SK-N-SH (cell line): Measurements from ENCODE around the gene OR9A4. TPM values are rescaled to one million over a fixed set of nuclear protein-coding genes. Genes with fewer than 3 reads are reported as not detected.

ENCODE experiments used
- CTCF ChIA-PET: fragments of 300-600, 350-600 bp; formaldehyde crosslinking; extraction: SDS; loops from one replicate; lab custom pipeline; 2021; lab: Yijun Ruan, JAX
- POLR2A ChIA-PET: fragments of 350-600 bp; sonication (Branson Sonifier 250); formaldehyde crosslinking; extraction: SDS; loops from one replicate; lab custom pipeline; 2020; ENCODE audit warnings: antibody characterized with exemption, inconsistent platforms; lab: Yijun Ruan, JAX
- DNase-seq: peaks from one replicate; pipeline ENCODE4 v3.0.0; 2012
- H2AFZ ChIP-seq: fragments of 200-600 bp; sonication (generic); 2 replicates; pipeline ENCODE4 v1.8.1; 2016; ENCODE audit warnings: antibody characterized with exemption, mild to moderate bottlenecking, low read depth
- H3F3A ChIP-seq: fragments of 200-600 bp; sonication (generic); replicated peaks from 2 replicates; pipeline ENCODE3; 2016; ENCODE audit warnings: antibody characterized with exemption, mild to moderate bottlenecking; ENCODE audit not compliant: insufficient read depth
- H3K27ac ChIP-seq, 2 experiments: fragments of 200-500 bp in 1 of 2; fragments of 200-600 bp in 1 of 2; sonication (Bioruptor generic) in 1 of 2; sonication (generic), shearing (Covaris generic) in 1 of 2; 2 replicates each; pipeline versions ENCODE4 v1.5.1 to v1.6.1; 2014 to 2016; ENCODE audit warnings: low read depth in 2 of 2, inconsistent platforms in 1 of 2, low read length in 1 of 2, mild to moderate bottlenecking in 1 of 2, mixed read lengths in 1 of 2
- H3K27me3 ChIP-seq: fragments of 200-600 bp; sonication (generic), shearing (Covaris generic); 2 replicates; pipeline ENCODE4 v1.6.1; 2016; ENCODE audit warnings: mixed run types; ENCODE audit not compliant: insufficient read depth
- H3K36me3 ChIP-seq, 2 experiments: fragments of 200-500 bp in 1 of 2; fragments of 200-600 bp in 1 of 2; sonication (Bioruptor generic) in 1 of 2; sonication (generic) in 1 of 2; replicated peaks in 1 of 2; 2 replicates each; pipeline versions ENCODE3 to v1.5.1; 2014 to 2016; ENCODE audit warnings: low read length in 1 of 2, mild to moderate bottlenecking in 1 of 2; ENCODE audit not compliant: insufficient read depth in 2 of 2, control insufficient read depth in 1 of 2
- H3K4me1 ChIP-seq, 2 experiments: fragments of 200-500 bp in 1 of 2; fragments of 200-600 bp in 1 of 2; sonication (Bioruptor generic) in 1 of 2; sonication (generic), shearing (Covaris generic) in 1 of 2; 2 replicates each; pipeline versions ENCODE4 v1.5.1 to v1.6.1; 2014 to 2016; ENCODE audit warnings: low read depth in 1 of 2, low read length in 1 of 2, mixed run types in 1 of 2; ENCODE audit not compliant: insufficient read depth in 2 of 2, control insufficient read depth in 1 of 2
- H3K4me2 ChIP-seq: fragments of 200-600 bp; sonication (generic), shearing (Covaris generic); 2 replicates; pipeline ENCODE4 v1.6.1; 2017; ENCODE audit warnings: mixed run types
- H3K4me3 ChIP-seq, 2 experiments: fragments of 200-500 bp in 1 of 2; fragments of 200-600 bp in 1 of 2; sonication (Bioruptor generic) in 1 of 2; sonication (generic), shearing (Covaris generic) in 1 of 2; 2 replicates each; pipeline versions ENCODE4 v1.5.1 to v1.8.1; 2014 to 2016; ENCODE audit warnings: low read depth in 2 of 2, inconsistent platforms in 1 of 2, low read length in 1 of 2, mild to moderate bottlenecking in 1 of 2, mixed read lengths in 1 of 2, moderate library complexity in 1 of 2
- H3K79me2 ChIP-seq: fragments of 200-600 bp; sonication (generic); 2 replicates; pipeline ENCODE4 v1.8.1; 2017; ENCODE audit warnings: mild to moderate bottlenecking; ENCODE audit not compliant: insufficient read depth
- H3K9ac ChIP-seq: fragments of 200-600 bp; sonication (generic); 2 replicates; pipeline ENCODE4 v1.6.1; 2017; ENCODE audit warnings: mixed run types
- H3K9me2 ChIP-seq: fragments of 200-600 bp; sonication (generic); 2 replicates; pipeline ENCODE4 v1.6.1; 2017; ENCODE audit warnings: mixed run types
- H3K9me3 ChIP-seq: fragments of 200-600 bp; sonication (generic); 2 replicates; pipeline ENCODE4 v1.6.1; 2017; ENCODE audit warnings: mixed run types, mild to moderate bottlenecking, moderate library complexity
- H4K20me1 ChIP-seq: fragments of 200-600 bp; sonication (generic); 2 replicates; pipeline ENCODE4 v1.6.1; 2017; ENCODE audit warnings: mild to moderate bottlenecking, mixed run types; ENCODE audit not compliant: insufficient read depth
- CHD2 ChIP-seq: fragments of 150-350 bp; IDR thresholded peaks from 2 replicates; pipeline ENCODE4 v1.6.1; 2018; ENCODE audit warnings: low read length; ENCODE audit not compliant: partially characterized antibody
- CTCF ChIP-seq: fragments of 200-600 bp; sonication (generic); IDR thresholded peaks from 2 replicates; pipeline ENCODE4 v1.6.1; 2017; ENCODE audit warnings: antibody characterized with exemption, mild to moderate bottlenecking, moderate library complexity
- ELF1 ChIP-seq: IDR thresholded peaks from 2 replicates; pipeline ENCODE4 v1.4.0; 2012
- EP300 ChIP-seq, 2 experiments: IDR thresholded peaks; 2 replicates each; pipeline versions ENCODE4 v1.4.0 to v1.6.1; 2012; ENCODE audit warnings: borderline replicate concordance in 1 of 2, low read depth in 1 of 2, low read length in 1 of 2
- EZH2phosphoT487 ChIP-seq: fragments of 200-600 bp; sonication (generic); IDR thresholded peaks from 2 replicates; pipeline ENCODE4 v1.6.1; 2017; ENCODE audit warnings: low read depth, mixed run types, mild to moderate bottlenecking, antibody characterized with exemption, moderate library complexity, borderline replicate concordance
- FOSL2 ChIP-seq: IDR thresholded peaks from 2 replicates; pipeline ENCODE4 v1.4.0; 2012; ENCODE audit warnings: low read depth, mild to moderate bottlenecking, moderate library complexity, borderline replicate concordance
- FOXM1 ChIP-seq: IDR thresholded peaks from 2 replicates; pipeline ENCODE4 v1.4.0; 2012; ENCODE audit warnings: low read depth, mild to moderate bottlenecking
- GABPA ChIP-seq: IDR thresholded peaks from 2 replicates; pipeline ENCODE4 v1.4.0; 2012; ENCODE audit warnings: low read depth, mild to moderate bottlenecking
- GATA2 ChIP-seq: sonication (generic); formaldehyde crosslinking; IDR thresholded peaks from 2 replicates; pipeline ENCODE4 v1.5.0; 2020; ENCODE audit warnings: mild to moderate bottlenecking, missing genetic modification reagents
- IRF3 ChIP-seq: fragments of 150-350 bp; IDR thresholded peaks from 2 replicates; pipeline ENCODE4 v1.6.1; 2016; ENCODE audit warnings: mild to moderate bottlenecking, low read depth, low read length
- JUND ChIP-seq: IDR thresholded peaks from 2 replicates; pipeline ENCODE4 v1.4.0; 2012
- MXI1 ChIP-seq: IDR thresholded peaks from 2 replicates; pipeline ENCODE4 v1.6.1; 2012; ENCODE audit warnings: mild to moderate bottlenecking, low read depth, low read length, improper control_type of control experiment
- NFIC ChIP-seq: IDR thresholded peaks from 2 replicates; pipeline ENCODE4 v1.4.0; 2012; ENCODE audit warnings: borderline replicate concordance
- RCOR1 ChIP-seq: fragments of 150-350 bp; IDR thresholded peaks from 2 replicates; pipeline ENCODE4 v1.6.1; 2017; ENCODE audit warnings: antibody characterized with exemption, low read length
- RFX5 ChIP-seq: IDR thresholded peaks from 2 replicates; pipeline ENCODE4 v1.6.1; 2012; ENCODE audit warnings: mild to moderate bottlenecking, improper control_type of control experiment, low read length
- RXRA ChIP-seq: IDR thresholded peaks from 2 replicates; pipeline ENCODE4 v1.4.0; 2012; ENCODE audit warnings: low read depth, mild to moderate bottlenecking, borderline replicate concordance
- SMC3 ChIP-seq: IDR thresholded peaks from 2 replicates; pipeline ENCODE4 v1.6.1; 2012; ENCODE audit warnings: low read depth, low read length, improper control_type of control experiment
- TCF12 ChIP-seq: IDR thresholded peaks from 2 replicates; pipeline ENCODE4 v1.4.0; 2012
- USF1 ChIP-seq: IDR thresholded peaks from 2 replicates; pipeline ENCODE4 v1.4.0; 2012; ENCODE audit warnings: low read depth, borderline replicate concordance
- YY1 ChIP-seq: IDR thresholded peaks from 2 replicates; pipeline ENCODE4 v1.4.0; 2012; ENCODE audit warnings: low read depth, mild to moderate bottlenecking
- ZBTB33 ChIP-seq: IDR thresholded peaks from 2 replicates; pipeline ENCODE4 v1.4.0; 2012; ENCODE audit warnings: low read depth, borderline replicate concordance
- WGBS: methylation state at CpG from one replicate; pipeline ENCODE4 v1.1.6; 2017; ENCODE audit warnings: low lambda C conversion rate; 5-methylcytosine and 5-hydroxymethylcytosine counted together
- polyA plus RNA-seq, 3 experiments: library from polyadenylated mRNA; depleted of rRNA; stranded (reverse); fragments of >200 nt; gene quantifications; 2 replicates each; pipeline ENCODE4 v1.2.3, GENCODE V29; 2012

The OR9A4 gene
- polyA plus RNA-seq, 1 of the 3 experiments (the other 2 are of a cell fraction): not detected

DNA sequence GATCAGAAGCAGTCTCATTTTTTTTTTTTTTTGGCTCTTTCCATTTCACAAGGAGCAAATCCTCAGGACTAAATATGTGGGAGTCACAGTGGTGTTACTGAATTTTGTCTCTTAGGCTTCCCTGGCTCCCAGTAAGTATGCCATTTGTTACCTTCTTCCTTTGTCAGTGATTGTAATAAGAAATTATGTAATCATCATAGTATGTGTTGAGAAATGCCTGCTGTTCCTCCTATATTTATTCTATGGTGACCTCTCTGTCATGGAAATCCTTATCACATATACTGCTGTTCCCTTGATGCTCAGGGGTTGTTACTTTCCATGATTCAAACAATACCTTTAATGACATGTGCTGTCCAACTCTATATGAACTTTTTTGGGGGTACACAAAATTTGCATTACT, 4.8 kb upstream of the OR9A4 start:
- POLR2A ChIA-PET: no interaction called here
- H3K9me2 ChIP-seq: no peaks in the 10 kb centered on the region
- no peak overlapping the region for H3K27ac ChIP-seq
- H2AFZ ChIP-seq: no peak overlapping the region
- H3K4me1 ChIP-seq: no peaks in the 10 kb centered on the region
- H3K36me3 ChIP-seq: no peaks in the 10 kb centered on the region
- no peak overlapping the region for H3K4me3 ChIP-seq
- H4K20me1 ChIP-seq: no peaks in the 10 kb centered on the region
- no peak overlapping the region for H3K9ac ChIP-seq
- no peaks in the 10 kb centered on the region for H3K79me2 ChIP-seq
- no peaks in the 10 kb centered on the region for H3K9me3 ChIP-seq
- no peaks in the 10 kb centered on the region for H3F3A ChIP-seq
- no peaks in the 10 kb centered on the region for H3K27me3 ChIP-seq
- no peak overlapping the region for H3K4me2 ChIP-seq
- CTCF ChIA-PET: no interaction called here
- no peak for DNase-seq
- no peak for TF ChIP-seq EZH2phosphoT487
- TF ChIP-seq GATA2 (CRISPR knock-in tag): no peak
- no peak for TF ChIP-seq FOSL2
- TF ChIP-seq RFX5: no peak
- no peak for TF ChIP-seq YY1
- no peak for TF ChIP-seq RXRA
- no peak for TF ChIP-seq RCOR1
- no peak for TF ChIP-seq GABPA
- TF ChIP-seq TCF12: no peak
- no peak for TF ChIP-seq NFIC
- no peak for TF ChIP-seq ELF1
- no peak for TF ChIP-seq CTCF

GRCh38 chr7:141915565-141915964, 634 bp upstream of the OR9A4 start:
- no peak overlapping the region for H2AFZ ChIP-seq
- peaks cover 6% of the 10 kb centered on the region; the same call in 1 of the 2 replicates for H3K27me3 ChIP-seq
- H3K4me2 ChIP-seq: no peak overlapping the region
- H3K9me3 ChIP-seq: no peaks in the 10 kb centered on the region
- no peak overlapping the region for H3K27ac ChIP-seq
- no peaks in the 10 kb centered on the region for H3K79me2 ChIP-seq
- 4% methylated on average over 2 of the region's 2 CpGs for WGBS
- no peak for DNase-seq
- no peak for TF ChIP-seq IRF3
- no peak for TF ChIP-seq ZBTB33
- no peak for TF ChIP-seq USF1
- no peak for TF ChIP-seq FOSL2
- TF ChIP-seq ELF1: no peak
- TF ChIP-seq MXI1: no peak
- TF ChIP-seq FOXM1: no peak
- TF ChIP-seq JUND: no peak
- TF ChIP-seq RFX5: no peak
- no peak for TF ChIP-seq CHD2
- TF ChIP-seq SMC3: no peak
- TF ChIP-seq YY1: no peak
- TF ChIP-seq EP300 (IDR thresholded peaks at IDR 0.05; ENCODE audit: borderline replicate concordance in 1 of 2, low read depth in 1 of 2, low read length in 1 of 2): no peak
- TF ChIP-seq GATA2 (CRISPR knock-in tag): no peak
- no peaks in the 10 kb centered on the region for H4K20me1 ChIP-seq
- ChIA-PET CTCF (interaction anchor here (1.3 kb wide), 1 partner anchor 130 kb away, joined by 3 read pairs; no protein-coding TSS in a partner anchor), POLR2A (no interaction called here)
- no peaks in the 10 kb centered on the region for H3K9me2 ChIP-seq
- no peak overlapping the region for H3K4me3 ChIP-seq
- no peaks in the 10 kb centered on the region for H3F3A ChIP-seq
- H3K36me3 ChIP-seq: no peaks in the 10 kb centered on the region
- no peak overlapping the region for H3K9ac ChIP-seq
- no peaks in the 10 kb centered on the region for H3K4me1 ChIP-seq
